SHP77 treated with DMSO at 0.1 percent for 48 hours (cell line): Measurements from ENCODE around the gene SLC35F1.
"Not testable (repeated sequence)": the region's sequence is repeated elsewhere in the genome, so short reads cannot be mapped to it uniquely, and the experiment has no call there.

Experiments used
- DNase-seq: peaks from one replicate; lab custom pipeline; 2025; lab: John Stamatoyannopoulos, UW

Gene SLC35F1

GRCh38 chr6:117906958-117907600 is at the start of gene SLC35F1:
Gene SLC35F1, plus strand, starts transcription at chr6:117907264.
- no peak for DNase-seq

- DNase-seq = not testable (repeated sequence)
Observed at GRCh38 chr6:117858601-117859000, 48.5 kb upstream of the SLC35F1 start.

- DNase-seq = no peak
Observed at GRCh38 chr6:117861545-117861944, 45.5 kb upstream of the SLC35F1 start.

- DNase-seq = no peak
Observed at GRCh38 chr6:117866561-117866960, 40.5 kb upstream of the SLC35F1 start.

GRCh38 chr6:117870486-117871242 is 36.4 kb upstream of the SLC35F1 start:
- no peak for DNase-seq

GRCh38 chr6:117880824-117881223 is 26.2 kb upstream of the SLC35F1 start:
- no peak for DNase-seq

- DNase-seq = no peak
Observed at GRCh38 chr6:117890172-117890571, 16.9 kb upstream of the SLC35F1 start.

GRCh38 chr6:117906507-117906957 is 532 bp upstream of the SLC35F1 start:
- DNase-seq = no peak

- no peak for DNase-seq
Observed at GRCh38 chr6:117907601-117908245, 659 bp downstream of the SLC35F1 start.

GRCh38 chr6:117908246-117909068 is 1.4 kb downstream of the SLC35F1 start:
- DNase-seq = no peak

GRCh38 chr6:117909638-117910037 is 2.6 kb downstream of the SLC35F1 start:
- no peak for DNase-seq

GRCh38 chr6:117910549-117910948 is 3.5 kb downstream of the SLC35F1 start:
- no peak for DNase-seq

GRCh38 chr6:117911150-117911549 is 4.1 kb downstream of the SLC35F1 start:
- no peak for DNase-seq

- no peak for DNase-seq
Observed at GRCh38 chr6:117911660-117912059, 4.6 kb downstream of the SLC35F1 start.

- no peak for DNase-seq
Observed at GRCh38 chr6:117915846-117916245, 8.8 kb downstream of the SLC35F1 start.

GRCh38 chr6:117916483-117916882 is 9.4 kb downstream of the SLC35F1 start:
- DNase-seq = no peak

GRCh38 chr6:117917176-117917575 is 10.1 kb downstream of the SLC35F1 start:
- DNase-seq = no peak

- no peak for DNase-seq
Observed at GRCh38 chr6:117918454-117918853, 11.4 kb downstream of the SLC35F1 start.

- DNase-seq = no peak
Observed at GRCh38 chr6:117919275-117919674, 12.2 kb downstream of the SLC35F1 start.

- no peak for DNase-seq
Observed at GRCh38 chr6:117919775-117920729, 13.0 kb downstream of the SLC35F1 start.

- no peak for DNase-seq
Observed at GRCh38 chr6:117924690-117925089, 17.6 kb downstream of the SLC35F1 start.
